GM10266 (cell line): Measurements from ENCODE around the gene TMEM121.
A peak's percentile ranks its signal among the peaks of the same experiment; 100 is the strongest.

Experiments
- DNase-seq: peaks from one replicate; pipeline ENCODE4 v3.0.0; 2012; ENCODE audit errors: extremely low spot score
- CTCF ChIP-seq: IDR thresholded peaks from 2 replicates; pipeline ENCODE4 v1.5.1; 2012; ENCODE audit warnings: mild to moderate bottlenecking, low read depth; ENCODE audit not compliant: control insufficient read depth, insufficient read depth; ENCODE audit errors: missing control alignments

Gene TMEM121

GRCh38 chr14:105525861-105526775, at the start of gene TMEM121:
Gene TMEM121, plus strand, starts transcription at chr14:105526583. Its CDS starts 2,252 bp downstream, at chr14:105528835.
- no peak for TF ChIP-seq CTCF
- peak; percentile 84 for DNase-seq

GRCh38 chr14:105476831-105477659, 49.3 kb upstream of the TMEM121 start:
- no peak for DNase-seq
- no peak for TF ChIP-seq CTCF

GRCh38 chr14:105477660-105478397, 48.6 kb upstream of the TMEM121 start:
- TF ChIP-seq CTCF = no peak
- no peak for DNase-seq

- TF ChIP-seq CTCF = no peak
- DNase-seq = no peak
These were observed 47.8 kb upstream of the TMEM121 start for GRCh38 chr14:105478398-105479251.

- no peak for TF ChIP-seq CTCF
- DNase-seq = no peak
These were observed 46.8 kb upstream of the TMEM121 start for GRCh38 chr14:105479431-105480158.
